Mucosa of gallbladder (tissue), 1 donor: Measurements from ENCODE around the gene OR2AE1. TPM values are rescaled to one million over a fixed set of nuclear protein-coding genes. Genes with fewer than 3 reads are reported as not detected.

Experiments
- total RNA-seq: library from RNA; stranded (reverse); gene quantifications from one replicate; pipeline ENCODE4 v1.2.1, GENCODE V29; 2021
- donor health status: DM: no; HTN: no; CAD: no.

Gene OR2AE1
- total RNA-seq, 1 donor from 2014 or later: not detected

Other genes with a start within 250 kb of the OR2AE1 start
- 223 TPM for gene CYP3A5, start 197.0 kb downstream of the OR2AE1 start, total RNA-seq
- 92.6 TPM for gene CYP3A7, start 141.8 kb downstream of the OR2AE1 start, total RNA-seq
- 9.7 TPM for gene CYP3A4, start 92.8 kb downstream of the OR2AE1 start, total RNA-seq
- gene CYP3A43, start 49.0 kb downstream of the OR2AE1 start, total RNA-seq: not detected
- 33.1 TPM for gene TRIM4, start 42.5 kb upstream of the OR2AE1 start, total RNA-seq
- gene GJC3, start 52.6 kb upstream of the OR2AE1 start, total RNA-seq: 0.26 TPM
- 104 TPM for gene AZGP1, start 99.0 kb upstream of the OR2AE1 start, total RNA-seq
- 173 TPM for gene ZKSCAN1, start 138.6 kb upstream of the OR2AE1 start, total RNA-seq
- gene ZSCAN21, start 172.7 kb upstream of the OR2AE1 start, total RNA-seq: 12.7 TPM
- gene ZNF3, start 204.7 kb upstream of the OR2AE1 start, total RNA-seq: 30.4 TPM
- 113 TPM for gene COPS6, start 211.9 kb upstream of the OR2AE1 start, total RNA-seq
- gene MCM7, start 224.4 kb upstream of the OR2AE1 start, total RNA-seq: 58.2 TPM
- gene AP4M1, start 224.6 kb upstream of the OR2AE1 start, total RNA-seq: 34.1 TPM
- gene TAF6, start 242.3 kb upstream of the OR2AE1 start, total RNA-seq: 65.3 TPM
- 34.0 TPM for gene CNPY4, start 242.6 kb upstream of the OR2AE1 start, total RNA-seq
- gene MBLAC1, start 249.9 kb upstream of the OR2AE1 start, total RNA-seq: 4.3 TPM